ENCODE data around the gene ASTN2. TPM values are rescaled to one million over a fixed set of nuclear protein-coding genes. Genes with fewer than 3 reads are reported as not detected.

The ASTN2 gene
- polyA plus RNA-seq, 4 donors = 3.0 to 15.2 (median 3.7) TPM

DNA sequence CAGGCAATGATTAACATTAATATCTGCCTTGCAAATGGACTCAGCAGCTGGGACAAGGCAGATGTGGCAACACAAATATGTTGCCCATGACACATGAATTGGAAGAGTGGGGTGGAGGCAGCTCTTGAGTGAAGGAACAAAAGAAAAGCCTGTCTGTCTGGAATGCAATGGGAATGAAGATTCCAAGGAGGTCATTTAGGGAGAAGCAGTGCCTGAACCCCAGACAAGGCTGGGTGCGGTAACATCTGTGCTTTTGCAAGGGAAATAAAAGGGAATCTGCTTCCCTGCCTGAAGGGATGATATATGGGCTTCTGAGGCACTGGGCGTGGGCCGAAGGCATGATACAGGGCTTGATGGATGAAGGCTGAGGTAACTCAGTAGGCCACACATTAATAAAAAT is 821.9 kb downstream of the ASTN2 start:
- WGBS, 3 donors = 87 to 90% (median 88%) methylated on average over 3 of the region's 3 CpGs
- DNase-seq = no peak

DNA sequence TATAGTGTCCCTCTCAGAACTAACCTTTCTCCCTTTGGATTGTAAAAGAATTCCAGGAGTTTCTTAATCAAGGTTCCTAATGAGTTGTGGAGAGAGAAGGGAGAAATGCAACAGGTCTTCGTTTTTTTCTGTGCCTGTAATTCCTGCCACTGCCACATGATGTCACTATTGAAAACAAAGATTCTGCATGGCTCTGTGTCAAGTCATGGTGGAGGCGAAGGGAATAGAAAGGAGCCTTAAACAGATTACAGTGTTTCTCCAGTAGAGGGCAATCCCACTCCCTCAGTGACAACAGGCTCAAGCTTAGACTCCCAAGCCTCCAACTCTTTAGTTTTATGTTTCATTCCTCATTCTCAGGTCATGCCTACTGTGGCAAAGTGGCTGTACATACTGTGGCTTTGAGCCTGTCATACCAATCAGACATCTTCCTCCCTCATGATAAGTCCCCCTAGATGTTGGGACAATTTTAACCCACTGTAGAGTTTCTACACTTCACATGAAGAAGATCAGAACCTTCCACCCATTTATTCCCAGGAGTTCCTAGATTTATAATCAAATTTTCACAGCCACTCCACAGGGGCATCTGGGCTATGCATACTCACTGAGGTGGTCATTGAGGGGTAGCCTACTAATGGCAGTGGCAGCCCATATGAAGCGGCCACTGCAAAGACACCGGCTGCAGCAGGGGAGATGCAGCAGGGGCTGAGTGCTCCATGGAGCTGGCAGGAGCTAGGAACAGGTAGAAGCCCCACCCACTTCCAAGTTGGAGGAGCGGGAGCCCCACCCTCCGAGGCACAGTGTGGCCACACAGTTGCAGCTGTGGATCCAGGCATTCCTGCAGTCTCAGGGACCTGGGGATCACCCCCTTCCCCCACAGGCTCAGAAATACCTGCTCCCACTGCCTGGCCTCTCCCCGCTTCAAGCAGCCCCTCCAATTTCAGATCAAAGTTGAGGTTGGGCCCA is 825.2 kb downstream of the ASTN2 start:
- peak in 1 of 2 donors; percentile 76 for DNase-seq
- FAIRE-seq = no peak
- no peaks in the 10 kb centered on the region for H3K36me3 ChIP-seq (ENCODE audit: control insufficient read depth in 3 of 3, insufficient read depth in 2 of 3, low read depth in 1 of 3, low read length in 3 of 3)
- no peaks in the 10 kb centered on the region for H3K27me3 ChIP-seq (ENCODE audit: control insufficient read depth in 3 of 3, insufficient read depth in 3 of 3, low read length in 3 of 3)
- no peak overlapping the region for H3K27ac ChIP-seq (ENCODE audit: low read depth in 1 of 3, low read length in 2 of 3)
- H3K4me1 ChIP-seq (ENCODE audit: control insufficient read depth in 3 of 3, insufficient read depth in 2 of 3, low read depth in 1 of 3, low read length in 2 of 3) = no peaks in the 10 kb centered on the region
- H3K4me3 ChIP-seq (ENCODE audit: low read depth in 1 of 3, low read length in 3 of 3) = no peak overlapping the region
- H3K9me3 ChIP-seq (ENCODE audit: control insufficient read depth in 2 of 2, insufficient read depth in 1 of 2, low read depth in 1 of 2, low read length in 1 of 2) = peaks cover 0 to 4% of the 10 kb centered on the region in 2 donors
- WGBS, 3 donors = 75 to 79% (median 78%) methylated on average over 6 to 7 of the region's 7 CpGs

More for the DNA sequence above, 821.9 kb downstream of the ASTN2 start:
- Histone ChIP-seq H3K9me3 (ENCODE audit: control insufficient read depth in 2 of 2, insufficient read depth in 1 of 2, low read depth in 1 of 2, low read length in 1 of 2) (peaks cover 0 to 4% of the 10 kb centered on the region in 2 donors), H3K4me3 (ENCODE audit: low read depth in 1 of 3, low read length in 3 of 3) (no peak overlapping the region), H3K27me3 (ENCODE audit: control insufficient read depth in 3 of 3, insufficient read depth in 3 of 3, low read length in 3 of 3) (no peaks in the 10 kb centered on the region), H3K27ac (ENCODE audit: low read depth in 1 of 3, low read length in 2 of 3) (no peak overlapping the region), H3K4me1 (ENCODE audit: control insufficient read depth in 3 of 3, insufficient read depth in 2 of 3, low read depth in 1 of 3, low read length in 2 of 3) (no peaks in the 10 kb centered on the region), H3K36me3 (ENCODE audit: control insufficient read depth in 3 of 3, insufficient read depth in 2 of 3, low read depth in 1 of 3, low read length in 3 of 3) (no peaks in the 10 kb centered on the region)
- no peak for FAIRE-seq

DNA sequence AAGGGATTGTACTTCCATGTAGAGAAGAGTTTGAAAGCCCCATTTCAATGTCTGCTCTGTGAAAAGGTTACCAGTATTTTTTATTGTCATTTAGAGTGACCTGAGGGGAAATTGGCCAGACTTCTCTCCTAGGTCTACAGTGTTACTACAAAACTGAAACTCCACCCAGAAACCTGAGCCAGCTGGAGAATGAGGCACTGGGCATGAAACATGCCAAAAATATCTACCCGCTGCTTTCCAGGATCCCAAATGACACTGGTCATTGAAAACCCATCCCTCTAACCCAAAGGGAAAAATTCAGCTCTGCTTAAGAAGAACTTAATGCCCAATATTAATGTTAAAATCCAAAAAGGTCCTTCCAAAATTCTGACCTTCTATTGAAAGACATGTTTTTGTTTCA is 826.9 kb downstream of the ASTN2 start:
- FAIRE-seq (no peak), DNase-seq (no peak)
- peaks cover 0 to 4% of the 10 kb centered on the region in 2 donors for H3K9me3 ChIP-seq (ENCODE audit: control insufficient read depth in 2 of 2, insufficient read depth in 1 of 2, low read depth in 1 of 2, low read length in 1 of 2)
- H3K4me3 ChIP-seq (ENCODE audit: low read depth in 1 of 3, low read length in 3 of 3) = no peak overlapping the region
- 94 to 100% (median 95%) methylated on average over 1 of the region's 1 CpG for WGBS, 3 donors
- no peaks in the 10 kb centered on the region for H3K4me1 ChIP-seq (ENCODE audit: control insufficient read depth in 3 of 3, insufficient read depth in 2 of 3, low read depth in 1 of 3, low read length in 2 of 3)
- no peaks in the 10 kb centered on the region for H3K27me3 ChIP-seq (ENCODE audit: control insufficient read depth in 3 of 3, insufficient read depth in 3 of 3, low read length in 3 of 3)
- no peaks in the 10 kb centered on the region for H3K36me3 ChIP-seq (ENCODE audit: control insufficient read depth in 3 of 3, insufficient read depth in 2 of 3, low read depth in 1 of 3, low read length in 3 of 3)
- H3K27ac ChIP-seq (ENCODE audit: low read depth in 1 of 3, low read length in 2 of 3) = no peak overlapping the region

DNA sequence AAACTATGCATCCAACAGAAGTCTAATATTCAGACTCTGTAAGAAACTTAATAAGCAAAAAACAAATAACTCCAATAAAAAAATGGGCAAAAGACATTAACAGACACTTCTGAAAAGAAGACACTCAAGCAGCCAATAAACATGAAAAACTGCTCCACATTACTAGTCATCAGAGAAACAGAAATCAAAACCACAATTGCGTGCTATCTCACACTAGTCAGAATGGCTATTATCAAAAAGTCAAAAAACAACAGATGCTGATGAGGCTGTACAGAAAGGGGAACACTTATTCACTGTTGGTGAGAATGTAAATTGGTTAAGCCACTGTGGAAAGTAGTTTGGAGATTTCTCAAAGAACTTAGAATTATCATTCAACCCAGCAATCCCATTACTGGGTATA is 829.0 kb downstream of the ASTN2 start:
- Histone ChIP-seq H3K27ac (ENCODE audit: low read depth in 1 of 3, low read length in 2 of 3) (no peak overlapping the region), H3K36me3 (ENCODE audit: control insufficient read depth in 3 of 3, insufficient read depth in 2 of 3, low read depth in 1 of 3, low read length in 3 of 3) (no peaks in the 10 kb centered on the region), H3K4me1 (ENCODE audit: control insufficient read depth in 3 of 3, insufficient read depth in 2 of 3, low read depth in 1 of 3, low read length in 2 of 3) (peaks cover 0 to 3% (median 0%) of the 10 kb centered on the region in 3 donors), H3K9me3 (ENCODE audit: control insufficient read depth in 2 of 2, insufficient read depth in 1 of 2, low read depth in 1 of 2, low read length in 1 of 2) (peaks cover 0 to 4% of the 10 kb centered on the region in 2 donors), H3K27me3 (ENCODE audit: control insufficient read depth in 3 of 3, insufficient read depth in 3 of 3, low read length in 3 of 3) (no peaks in the 10 kb centered on the region), H3K4me3 (ENCODE audit: low read depth in 1 of 3, low read length in 3 of 3) (no peak overlapping the region)
- FAIRE-seq (no peak), DNase-seq (no peak)
- WGBS, 3 donors = 79 to 90% (median 88%) methylated on average over 1 of the region's 1 CpG

DNA sequence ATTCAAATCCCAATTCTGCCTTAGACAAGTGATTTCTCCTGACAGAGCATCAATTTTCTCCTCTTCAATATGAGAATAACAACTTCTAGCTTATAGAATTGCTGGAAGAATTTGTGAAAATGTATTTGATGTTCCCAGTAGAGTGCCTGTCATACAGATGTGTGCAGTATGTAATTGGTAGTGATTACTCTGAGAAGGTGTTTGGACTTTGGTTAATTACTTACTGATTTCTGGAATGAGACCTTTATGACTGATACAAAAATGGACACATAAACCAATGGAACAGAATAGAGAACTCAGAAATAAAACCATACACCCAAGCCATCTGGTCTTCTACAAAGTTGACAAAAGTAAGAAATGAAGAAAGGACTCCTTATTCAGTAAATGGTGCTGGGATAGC is 829.7 kb downstream of the ASTN2 start:
- Histone ChIP-seq H3K27ac (ENCODE audit: low read depth in 1 of 3, low read length in 2 of 3) (no peak overlapping the region), H3K4me3 (ENCODE audit: low read depth in 1 of 3, low read length in 3 of 3) (no peak overlapping the region), H3K36me3 (ENCODE audit: control insufficient read depth in 3 of 3, insufficient read depth in 2 of 3, low read depth in 1 of 3, low read length in 3 of 3) (no peaks in the 10 kb centered on the region), H3K27me3 (ENCODE audit: control insufficient read depth in 3 of 3, insufficient read depth in 3 of 3, low read length in 3 of 3) (no peaks in the 10 kb centered on the region), H3K9me3 (ENCODE audit: control insufficient read depth in 2 of 2, insufficient read depth in 1 of 2, low read depth in 1 of 2, low read length in 1 of 2) (peaks cover 0 to 4% of the 10 kb centered on the region in 2 donors), H3K4me1 (ENCODE audit: control insufficient read depth in 3 of 3, insufficient read depth in 2 of 3, low read depth in 1 of 3, low read length in 2 of 3) (peaks cover 0 to 3% (median 0%) of the 10 kb centered on the region in 3 donors)
- DNase-seq (no peak), FAIRE-seq (no peak)

DNA sequence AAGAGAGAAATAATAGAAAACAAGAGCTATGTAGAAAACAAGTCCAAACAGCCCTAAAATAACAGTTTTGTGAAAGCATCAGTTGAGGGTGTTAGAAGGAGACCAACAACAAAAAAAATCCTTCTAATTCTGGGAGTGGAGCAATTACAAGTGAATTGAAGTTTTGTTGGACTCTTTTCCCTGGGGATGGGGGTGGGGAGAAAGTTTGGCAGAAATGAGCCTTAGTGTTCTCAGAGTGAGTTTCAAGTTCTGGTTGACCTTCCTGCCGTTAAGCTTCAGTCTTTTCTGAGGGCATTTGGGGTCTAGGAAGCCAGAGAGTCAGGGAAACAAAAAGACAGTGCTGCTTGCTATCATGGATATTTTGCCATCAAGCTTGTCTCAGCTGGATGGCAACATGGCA is 834.0 kb downstream of the ASTN2 start:
- H3K4me3 ChIP-seq (ENCODE audit: low read depth in 1 of 3, low read length in 3 of 3) = no peak overlapping the region
- WGBS, 3 donors = 56 to 76% (median 58%) methylated on average over 1 of the region's 1 CpG
- peaks cover 0 to 3% (median 2%) of the 10 kb centered on the region in 3 donors for H3K4me1 ChIP-seq (ENCODE audit: control insufficient read depth in 3 of 3, insufficient read depth in 2 of 3, low read depth in 1 of 3, low read length in 2 of 3)
- H3K9me3 ChIP-seq (ENCODE audit: control insufficient read depth in 2 of 2, insufficient read depth in 1 of 2, low read depth in 1 of 2, low read length in 1 of 2) = no peaks in the 10 kb centered on the region
- H3K36me3 ChIP-seq (ENCODE audit: control insufficient read depth in 3 of 3, insufficient read depth in 2 of 3, low read depth in 1 of 3, low read length in 3 of 3) = no peaks in the 10 kb centered on the region
- no peaks in the 10 kb centered on the region for H3K27me3 ChIP-seq (ENCODE audit: control insufficient read depth in 3 of 3, insufficient read depth in 3 of 3, low read length in 3 of 3)
- no peak overlapping the region for H3K27ac ChIP-seq (ENCODE audit: low read depth in 1 of 3, low read length in 2 of 3)
- no peak for DNase-seq
- no peak for FAIRE-seq

DNA sequence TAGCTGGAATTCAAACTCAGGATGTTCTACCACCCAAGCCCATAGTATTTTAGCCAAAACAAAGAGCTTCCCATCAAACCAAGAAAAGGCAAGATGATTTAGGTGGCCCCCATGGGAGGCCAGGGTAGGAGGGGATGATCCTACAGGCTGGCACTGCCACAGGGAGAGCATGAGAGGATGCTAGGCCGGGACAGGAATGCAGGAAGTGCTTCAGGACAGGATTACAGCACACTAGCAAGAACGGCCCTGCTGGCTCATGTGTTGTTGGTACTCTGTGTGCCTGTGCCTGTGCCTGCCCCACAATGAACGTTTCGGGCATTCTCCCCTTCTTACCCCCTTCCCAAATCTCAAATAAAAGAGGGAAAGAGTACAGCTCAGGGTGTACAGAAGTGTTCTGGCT is 838.5 kb downstream of the ASTN2 start:
- H3K9me3 ChIP-seq (ENCODE audit: control insufficient read depth in 2 of 2, insufficient read depth in 1 of 2, low read depth in 1 of 2, low read length in 1 of 2) = no peaks in the 10 kb centered on the region
- FAIRE-seq (no peak), DNase-seq (no peak)
- no peak overlapping the region for H3K4me3 ChIP-seq (ENCODE audit: low read depth in 1 of 3, low read length in 3 of 3)
- H3K4me1 ChIP-seq (ENCODE audit: control insufficient read depth in 3 of 3, insufficient read depth in 2 of 3, low read depth in 1 of 3, low read length in 2 of 3) = peaks cover 4 to 24% (median 4%) of the 10 kb centered on the region in 3 donors
- WGBS, 3 donors = 67 to 79% (median 70%) methylated on average over 4 of the region's 4 CpGs
- H3K27me3 ChIP-seq (ENCODE audit: control insufficient read depth in 3 of 3, insufficient read depth in 3 of 3, low read length in 3 of 3) = no peaks in the 10 kb centered on the region
- H3K36me3 ChIP-seq (ENCODE audit: control insufficient read depth in 3 of 3, insufficient read depth in 2 of 3, low read depth in 1 of 3, low read length in 3 of 3) = no peaks in the 10 kb centered on the region
- no peak overlapping the region for H3K27ac ChIP-seq (ENCODE audit: low read depth in 1 of 3, low read length in 2 of 3)

DNA sequence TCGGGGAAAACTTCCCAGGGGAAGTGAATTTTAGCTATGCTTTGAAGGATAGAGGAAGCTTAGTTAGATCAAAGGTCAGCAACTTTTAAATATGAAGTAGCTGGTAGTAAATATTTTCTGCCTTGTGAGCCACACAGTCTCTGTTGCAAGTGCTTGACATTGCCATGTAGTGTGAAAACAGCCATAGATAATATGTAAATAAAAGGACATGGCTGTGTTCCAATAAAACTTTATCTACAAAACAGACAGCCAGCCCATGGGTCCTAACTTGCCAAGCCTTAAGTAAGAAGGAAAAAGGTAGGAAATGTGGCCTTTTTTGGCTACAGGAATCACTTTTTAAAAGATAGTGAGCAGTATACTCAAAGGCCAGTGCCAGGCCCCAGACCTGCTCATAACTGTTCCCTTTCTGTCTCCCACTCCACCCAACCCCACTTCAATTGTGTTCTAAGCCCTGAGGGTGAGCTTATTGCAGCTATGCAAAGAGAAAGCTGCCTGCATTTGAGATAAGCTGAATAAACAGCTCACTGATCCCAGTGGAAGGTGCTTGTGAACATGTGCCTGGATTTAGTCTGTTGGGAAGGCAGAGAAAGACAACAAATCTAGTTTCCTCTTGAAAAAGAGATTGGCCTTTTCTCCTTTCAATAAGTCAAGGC is 840.7 kb downstream of the ASTN2 start:
- Histone ChIP-seq H3K9me3 (ENCODE audit: control insufficient read depth in 2 of 2, insufficient read depth in 1 of 2, low read depth in 1 of 2, low read length in 1 of 2) (no peaks in the 10 kb centered on the region), H3K4me3 (ENCODE audit: low read depth in 1 of 3, low read length in 3 of 3) (no peak overlapping the region), H3K4me1 (ENCODE audit: control insufficient read depth in 3 of 3, insufficient read depth in 2 of 3, low read depth in 1 of 3, low read length in 2 of 3) (peaks cover 4 to 24% (median 4%) of the 10 kb centered on the region in 3 donors), H3K27ac (ENCODE audit: low read depth in 1 of 3, low read length in 2 of 3) (no peak overlapping the region), H3K27me3 (ENCODE audit: control insufficient read depth in 3 of 3, insufficient read depth in 3 of 3, low read length in 3 of 3) (no peaks in the 10 kb centered on the region), H3K36me3 (ENCODE audit: control insufficient read depth in 3 of 3, insufficient read depth in 2 of 3, low read depth in 1 of 3, low read length in 3 of 3) (no peaks in the 10 kb centered on the region)
- WGBS, 3 donors = 13 to 48% (median 16%) methylated on average over 1 of the region's 1 CpG
- FAIRE-seq = no peak
- DNase-seq = peak; percentile 61
